ENCODE measurements around the gene CIT. TPM values are rescaled to one million over a fixed set of nuclear protein-coding genes. Genes with fewer than 3 reads are reported as not detected.
"Not testable (repeated sequence)": the region's sequence is repeated elsewhere in the genome, so short reads cannot be mapped to it uniquely, and the experiment has no call there.

CIT gene
- total and polyA plus RNA-seq, 9 donors = 0.39 to 3.6 (median 1.7) TPM

GRCh38 chr12:119710374-119710964, 166.7 kb downstream of the CIT start:
- DNase-seq = no peak
- WGBS, 3 donors = 87 to 94% (median 90%) methylated on average over 11 of the region's 11 CpGs
- no peak for TF ChIP-seq CTCF (IDR thresholded peaks at IDR 0.05)
- no peak for TF ChIP-seq EP300 (IDR thresholded peaks at IDR 0.05)
- no peak for TF ChIP-seq POLR2A (IDR thresholded peaks at IDR 0.05)
- Histone ChIP-seq H3K4me1 (ENCODE audit: insufficient read depth) (no peaks in the 10 kb centered on the region), H3K36me3 (no peaks in the 10 kb centered on the region), H3K9me3 (no peaks in the 10 kb centered on the region), H3K4me3 (no peak overlapping the region), H3K27me3 (no peaks in the 10 kb centered on the region), H3K27ac (no peak overlapping the region)
- intact Hi-C loops (cut with DNase I) = no loop called here

- H3K4me1 ChIP-seq (ENCODE audit: insufficient read depth); H3K4me3 ChIP-seq; H3K27me3 ChIP-seq; intact Hi-C loops (cut with DNase I); DNase-seq; H3K27ac ChIP-seq; H3K36me3 ChIP-seq; H3K9me3 ChIP-seq: not testable (repeated sequence)
- WGBS, 3 donors = 83 to 93% (median 90%) methylated on average over 1 of the region's 1 CpG
These were observed 170.7 kb downstream of the CIT start for GRCh38 chr12:119706427-119706826.

GRCh38 chr12:119705182-119705581, 171.9 kb downstream of the CIT start:
- no peak for TF ChIP-seq POLR2A (IDR thresholded peaks at IDR 0.05)
- no peak for TF ChIP-seq CTCF (IDR thresholded peaks at IDR 0.05)
- TF ChIP-seq EP300 (IDR thresholded peaks at IDR 0.05) = no peak
- 91 to 94% (median 93%) methylated on average over 7 of the region's 7 CpGs for WGBS, 3 donors
- Histone ChIP-seq H3K4me1 (ENCODE audit: insufficient read depth) (no peaks in the 10 kb centered on the region), H3K27me3 (no peaks in the 10 kb centered on the region), H3K36me3 (no peaks in the 10 kb centered on the region), H3K27ac (no peak overlapping the region), H3K9me3 (no peaks in the 10 kb centered on the region), H3K4me3 (no peak overlapping the region)
- DNase-seq = no peak
- intact Hi-C loops (cut with DNase I) = no loop called here

GRCh38 chr12:119704065-119704747, 172.9 kb downstream of the CIT start:
- intact Hi-C loops (cut with DNase I) = no loop called here
- H3K4me1 ChIP-seq (ENCODE audit: insufficient read depth) = no peaks in the 10 kb centered on the region
- no peak for TF ChIP-seq POLR2A (IDR thresholded peaks at IDR 0.05)
- no peak for TF ChIP-seq CTCF (IDR thresholded peaks at IDR 0.05)
- no peak for TF ChIP-seq EP300 (IDR thresholded peaks at IDR 0.05)
- no peaks in the 10 kb centered on the region for H3K9me3 ChIP-seq
- no peak for DNase-seq
- H3K27me3 ChIP-seq = no peaks in the 10 kb centered on the region
- H3K4me3 ChIP-seq = no peak overlapping the region
- H3K36me3 ChIP-seq = no peaks in the 10 kb centered on the region
- H3K27ac ChIP-seq = no peak overlapping the region
- WGBS, 3 donors = 87 to 90% (median 88%) methylated on average over 16 of the region's 16 CpGs

GRCh38 chr12:119700078-119700477, 177.0 kb downstream of the CIT start:
- Histone ChIP-seq H3K27me3 (no peaks in the 10 kb centered on the region), H3K9me3 (no peaks in the 10 kb centered on the region), H3K4me1 (ENCODE audit: insufficient read depth) (no peaks in the 10 kb centered on the region), H3K27ac (no peak overlapping the region), H3K36me3 (no peaks in the 10 kb centered on the region), H3K4me3 (no peak overlapping the region)
- DNase-seq = no peak
- 95 to 96% (median 96%) methylated on average over 6 of the region's 6 CpGs for WGBS, 3 donors
- TF ChIP-seq EP300 (IDR thresholded peaks at IDR 0.05) = no peak
- TF ChIP-seq POLR2A (IDR thresholded peaks at IDR 0.05) = no peak
- no peak for TF ChIP-seq CTCF (IDR thresholded peaks at IDR 0.05)
- intact Hi-C loops (cut with DNase I) = no loop called here
